GM19452 (cell line): Measurements from ENCODE around the gene DCST1.

Experiments used
- ATAC-seq: cut with Tn5 transposase; IDR thresholded peaks from one replicate; pipeline ENCODE4 v1.9.1; 2021; ENCODE audit not compliant: unreplicated experiment

Gene DCST1

GRCh38 chr1:155030899-155031298, 2.7 kb upstream of the DCST1 start:
- ATAC-seq = no peak

DNA sequence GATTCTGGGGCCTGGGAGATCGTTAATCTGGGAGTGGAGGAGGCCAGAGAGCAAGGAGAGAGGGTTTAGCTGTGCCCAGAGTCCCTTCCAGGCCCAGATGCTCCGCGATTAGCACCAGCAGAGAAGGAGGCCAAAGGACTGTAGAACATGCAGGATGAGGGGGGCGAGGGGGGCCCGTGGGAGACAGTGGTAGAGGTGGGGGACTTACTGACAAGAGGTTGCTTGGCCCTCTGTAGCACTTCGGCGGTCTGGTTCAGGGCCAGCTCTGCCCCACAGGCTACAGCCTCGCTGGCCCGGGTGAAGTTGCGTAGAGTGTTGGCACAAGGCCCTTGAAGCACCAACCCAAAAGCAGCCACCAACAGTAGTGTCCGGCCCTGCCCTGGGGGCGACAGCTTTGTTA, 738 bp upstream of the DCST1 start:
- ATAC-seq = no peak

- ATAC-seq = no peak
Measured at GRCh38 chr1:155034318-155035208, 939 bp downstream of the DCST1 start.

- no peak for ATAC-seq
Measured at GRCh38 chr1:155035936-155036335, 2.3 kb downstream of the DCST1 start.

DNA sequence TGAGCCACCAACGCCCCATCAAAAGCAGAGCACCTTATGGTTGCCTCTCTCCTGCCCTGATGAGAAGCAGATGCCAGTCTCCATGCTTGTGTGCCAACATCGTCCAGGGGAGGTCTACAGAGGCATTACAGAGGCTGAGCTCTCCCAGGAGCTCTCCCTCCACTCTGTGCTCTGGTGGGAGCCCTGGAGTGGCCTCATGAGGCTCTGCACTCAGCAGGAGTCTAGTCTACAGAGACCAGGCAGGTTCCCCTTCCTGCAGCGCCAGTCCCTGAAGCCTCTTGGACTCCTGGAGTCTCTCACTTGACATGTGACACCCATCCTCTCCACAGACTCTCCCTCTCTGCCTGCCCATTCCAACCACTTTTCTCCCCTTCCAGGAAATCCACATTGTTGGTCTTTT, 3.4 kb downstream of the DCST1 start:
- ATAC-seq = no peak

DNA sequence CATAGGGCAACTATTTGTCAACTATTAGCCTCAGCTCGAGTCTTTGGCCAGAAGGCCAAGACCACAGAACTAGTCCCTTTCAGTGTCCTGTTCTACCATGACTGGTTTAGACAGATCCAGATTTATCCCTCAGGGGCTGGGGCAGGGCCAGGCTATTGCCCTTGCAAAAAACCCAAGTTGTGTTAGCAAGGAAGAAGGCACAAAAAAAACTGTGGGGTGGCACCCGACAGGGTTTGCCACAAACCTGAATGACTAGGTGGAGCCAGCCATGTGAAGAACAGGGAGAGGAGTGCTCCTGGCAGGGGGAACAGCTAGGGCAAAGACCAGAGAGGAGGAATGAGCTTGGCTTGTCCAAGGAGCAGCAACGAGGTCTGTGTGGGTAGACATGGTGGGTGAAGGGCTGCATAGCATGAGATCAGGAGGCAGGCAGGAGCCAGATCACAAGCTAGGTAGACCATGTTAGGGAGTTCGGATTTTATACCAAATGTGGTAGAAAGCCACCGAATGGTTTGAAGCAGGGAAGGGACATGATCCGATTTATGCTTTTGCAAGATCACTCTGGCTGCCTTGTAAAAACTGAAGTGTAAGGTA, 4.3 kb downstream of the DCST1 start:
- no peak for ATAC-seq

- no peak for ATAC-seq
Measured at GRCh38 chr1:155038602-155039307, 5.1 kb downstream of the DCST1 start.

GRCh38 chr1:155039308-155039669, 5.7 kb downstream of the DCST1 start:
- no peak for ATAC-seq

DNA sequence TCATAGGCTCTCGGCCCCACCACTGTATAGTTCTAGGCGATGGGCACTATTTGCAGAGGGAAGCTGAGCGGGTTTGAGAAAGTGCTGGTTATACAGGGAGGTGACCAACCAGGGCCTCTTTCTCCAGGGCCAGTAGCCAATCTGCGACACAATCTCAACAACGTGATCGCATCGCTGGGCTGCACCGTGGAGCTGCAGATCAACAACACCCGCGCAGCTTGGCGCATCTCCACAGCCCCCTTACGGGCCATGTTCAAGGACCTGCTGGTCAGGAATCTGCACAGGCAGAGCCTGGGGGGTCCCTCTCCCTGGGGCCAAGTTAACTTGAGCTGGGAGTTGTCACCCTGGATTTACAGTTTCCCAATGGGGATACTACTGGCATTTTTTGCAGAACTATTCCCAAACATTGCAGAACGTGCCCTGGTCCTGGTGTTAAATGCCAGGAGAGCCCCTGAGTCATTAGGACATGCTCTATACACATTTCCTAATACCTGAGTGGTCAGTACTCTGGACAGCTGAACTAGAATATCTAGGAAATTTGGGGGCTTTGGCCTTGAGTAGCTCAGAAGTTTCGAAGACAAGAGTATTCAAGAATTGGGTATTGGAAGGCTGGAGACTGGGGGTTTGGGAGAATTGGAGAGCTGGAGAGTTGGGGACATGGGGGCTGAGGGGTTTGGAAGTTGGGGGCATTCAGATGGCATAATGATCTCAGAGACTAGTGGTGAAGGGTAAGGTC, 6.9 kb downstream of the DCST1 start:
- ATAC-seq = no peak

- no peak for ATAC-seq
Measured at GRCh38 chr1:155042789-155043188, 9.2 kb downstream of the DCST1 start.

DNA sequence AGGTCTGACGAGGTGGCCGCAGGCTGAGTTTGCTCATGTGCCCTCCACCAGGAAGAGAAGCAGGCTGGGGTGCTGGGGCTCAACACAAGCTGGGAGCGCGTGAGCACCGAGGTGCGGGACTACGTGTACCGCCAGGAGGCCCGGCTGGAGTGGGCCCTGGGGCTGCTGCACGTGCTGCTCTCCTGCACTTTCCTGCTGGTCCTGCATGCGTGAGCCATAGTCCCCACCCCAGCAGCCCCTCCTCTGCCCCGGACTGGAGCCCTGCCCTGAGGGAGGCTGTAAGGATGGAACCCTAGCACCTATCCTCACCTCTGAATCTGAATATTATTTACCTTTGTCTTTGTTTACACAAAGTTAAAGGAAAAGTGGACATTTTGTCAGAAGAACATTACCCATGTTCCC, 9.7 kb downstream of the DCST1 start:
- ATAC-seq = no peak

DNA sequence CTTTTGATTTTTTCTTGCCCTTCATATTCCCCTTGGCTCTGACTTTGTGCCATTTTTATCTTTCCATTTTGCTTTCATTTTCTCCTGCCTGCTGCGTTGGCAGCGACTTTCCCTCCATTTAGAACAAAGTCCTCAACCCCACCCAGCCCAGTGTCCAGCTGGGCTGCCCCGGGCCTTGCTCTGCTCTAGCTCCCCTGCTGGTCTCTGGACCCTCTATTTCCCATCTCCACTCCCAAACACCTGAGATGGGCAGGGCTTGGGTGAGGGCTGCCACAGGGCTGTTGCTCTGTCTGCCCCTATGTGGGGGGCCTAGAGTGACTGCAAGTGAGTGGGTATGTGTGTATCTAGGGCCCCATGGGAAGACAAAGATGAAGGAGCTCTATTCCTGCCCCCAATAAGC, 10.2 kb downstream of the DCST1 start:
- ATAC-seq = no peak

DNA sequence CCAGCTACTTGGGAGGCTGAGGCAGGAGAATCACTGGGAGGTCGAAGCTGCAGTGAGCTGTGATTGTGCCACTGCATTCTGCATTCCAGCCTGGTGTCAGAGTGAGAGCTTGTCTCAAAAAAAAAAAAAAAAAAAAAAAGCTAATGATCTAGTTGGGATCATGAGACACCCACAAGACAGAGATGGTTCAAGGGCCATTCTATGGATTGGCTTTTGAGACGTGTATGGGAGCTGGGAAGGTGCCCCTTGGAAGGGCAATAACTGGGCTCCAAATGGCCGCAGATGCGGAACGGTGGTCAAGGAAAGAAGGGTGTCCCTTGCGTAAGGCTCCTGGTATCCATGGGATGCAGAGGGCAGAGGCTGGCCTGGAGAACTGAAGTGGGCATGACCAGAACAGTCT, 10.7 kb downstream of the DCST1 start:
- no peak for ATAC-seq

DNA sequence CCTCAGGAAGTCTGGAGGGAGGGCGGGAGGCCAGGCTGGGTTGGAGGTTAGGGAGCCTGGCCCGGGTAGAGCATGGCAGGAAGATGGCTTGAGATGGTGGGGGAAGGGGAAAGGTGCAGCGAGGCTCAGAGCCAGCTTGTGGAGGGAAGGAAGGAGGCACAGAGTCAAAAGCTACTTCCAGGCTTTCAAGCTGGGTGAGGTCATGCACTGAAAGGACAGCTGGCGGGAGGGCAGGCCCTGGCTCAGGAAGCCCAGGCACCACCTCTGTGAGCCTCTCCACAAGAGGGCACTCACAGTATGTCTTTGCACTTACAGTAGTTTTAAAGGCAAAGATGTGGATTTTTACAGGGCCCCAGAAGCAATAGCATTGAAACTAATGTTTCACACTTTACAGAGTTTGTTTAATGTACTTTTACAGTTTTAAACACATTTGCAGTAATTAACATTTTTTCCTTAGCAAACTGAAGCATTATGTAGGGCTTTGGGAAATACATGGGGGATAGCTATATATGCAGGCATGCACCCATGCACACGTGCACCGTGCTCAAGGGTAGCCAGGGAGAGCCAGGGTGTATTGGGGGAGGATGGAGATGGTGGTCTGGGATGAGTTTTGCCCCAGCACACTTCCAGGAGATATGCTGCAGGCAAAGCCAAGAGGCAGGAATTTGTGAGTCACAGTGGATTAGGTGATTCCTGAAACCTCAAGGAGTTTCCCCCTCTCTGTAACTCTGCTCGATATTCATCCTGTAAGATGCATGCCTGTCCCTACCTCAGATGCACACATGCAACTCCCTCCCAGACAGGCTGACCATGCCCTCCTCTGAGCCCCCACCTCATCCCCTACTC, 11.4 kb downstream of the DCST1 start:
- no peak for ATAC-seq

DNA sequence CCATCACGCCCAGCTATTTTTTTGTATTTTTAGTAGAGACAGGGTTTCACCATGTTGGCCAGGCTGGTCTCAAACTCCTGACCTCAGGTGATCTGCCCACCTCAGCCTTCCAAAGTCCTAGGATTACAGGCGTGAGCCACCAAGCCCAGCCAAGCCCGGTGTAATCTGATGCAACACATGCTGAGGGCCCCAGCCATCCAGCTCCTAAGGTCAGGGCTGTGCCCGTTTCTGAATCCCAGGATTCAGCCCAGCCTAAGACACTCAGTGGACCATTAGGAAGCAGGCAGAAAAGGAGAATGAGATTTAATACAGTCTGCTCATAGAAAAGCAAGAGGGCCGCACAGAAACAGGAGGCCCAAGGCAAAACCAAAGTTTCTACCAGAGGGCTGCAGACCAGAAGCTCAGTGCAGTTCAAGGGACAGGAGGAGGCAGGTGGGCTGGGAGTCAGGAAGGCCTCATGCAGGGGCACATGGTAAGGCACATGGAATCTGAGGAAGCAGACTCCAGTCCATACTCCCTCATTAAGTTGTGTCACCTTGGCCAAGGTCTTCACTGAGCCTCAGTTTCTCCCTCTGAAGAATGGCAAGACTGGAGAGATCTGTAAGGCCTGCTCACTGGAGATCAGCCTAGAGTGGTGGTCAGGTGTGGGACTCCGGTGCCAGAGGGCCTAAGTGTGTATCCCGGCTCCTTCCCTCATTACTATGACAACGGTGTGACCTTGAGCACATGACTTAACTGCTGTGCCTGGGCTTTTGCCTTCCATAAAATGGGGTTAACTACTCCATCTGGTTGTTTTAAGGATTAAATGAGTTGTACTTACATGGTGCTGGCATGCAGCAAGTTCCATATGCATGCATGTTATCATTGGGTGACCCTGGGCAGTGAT, 15.1 kb downstream of the DCST1 start:
- ATAC-seq = no peak

- no peak for ATAC-seq
Measured at GRCh38 chr1:155049651-155050559, 16.3 kb downstream of the DCST1 start.

DNA sequence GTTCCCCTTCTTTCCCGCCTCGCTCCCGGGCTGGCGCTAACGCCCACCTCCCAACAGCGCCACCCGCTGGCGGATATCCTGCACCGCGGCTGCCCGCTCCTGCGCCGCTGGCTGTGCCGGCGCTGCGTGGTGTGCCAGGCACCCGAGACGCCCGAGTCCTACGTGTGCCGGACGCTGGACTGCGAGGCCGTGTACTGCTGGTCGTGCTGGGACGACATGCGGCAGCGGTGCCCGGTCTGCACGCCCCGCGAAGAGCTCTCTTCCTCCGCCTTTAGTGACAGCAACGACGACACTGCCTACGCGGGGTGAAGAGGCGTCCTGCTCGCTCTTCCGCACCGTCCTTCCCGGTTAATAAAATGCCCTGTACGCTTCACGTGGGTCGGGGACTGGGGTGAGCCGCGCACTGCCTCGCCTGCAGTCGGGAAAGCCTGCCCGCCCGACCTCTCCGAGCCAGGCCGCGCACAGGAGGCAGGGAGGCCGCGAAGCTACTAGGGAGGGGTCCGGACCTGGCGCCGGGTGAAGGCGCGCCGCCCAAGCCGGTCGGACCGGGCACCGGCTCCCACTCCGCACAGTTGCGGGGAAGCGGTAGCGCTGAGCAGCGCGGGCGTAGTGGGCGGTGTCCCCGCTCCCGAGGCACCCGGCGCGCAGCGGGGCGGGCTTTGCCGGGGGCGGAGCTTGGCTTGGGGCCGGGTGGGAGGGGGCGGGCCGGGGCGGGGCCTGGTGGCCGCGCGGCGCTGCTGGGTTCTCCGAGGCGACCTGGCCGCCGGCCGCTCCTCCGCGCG, 17.1 kb downstream of the DCST1 start, which contains the start of gene ADAM15:
TSS of gene ADAM15 (plus strand) at position 757 of the 782 bp plus-strand sequence. CDS start 71 bp downstream, outside the sequence.
- ATAC-seq = peak; percentile 61
